CD14-positive monocyte (primary cell): ENCODE results near the gene MRTFB. TPM values are rescaled to one million over a fixed set of nuclear protein-coding genes. Genes with fewer than 3 reads are reported as not detected.

Experiments used
- DNase-seq, 3 donors: peaks; one replicate each; pipeline ENCODE4 v3.0.0-alpha.2; 2011 to 2022
- H2AFZ ChIP-seq: 2 replicates; pipeline ENCODE4 v1.6.0; 2012; ENCODE audit warnings: mild to moderate bottlenecking, low read depth, low read length, inconsistent platforms; ENCODE audit not compliant: insufficient read depth, poor library complexity, severe bottlenecking
- H3K27ac ChIP-seq, 2 donors: 1 replicate in 1 of 2; 2 replicates in 1 of 2; pipeline ENCODE4 v1.5.1; 2012 to 2013; ENCODE audit warnings: low read length in 2 of 2, control low read depth in 1 of 2, inconsistent platforms in 1 of 2, low read depth in 1 of 2, mild to moderate bottlenecking in 1 of 2
- H3K27me3 ChIP-seq, 2 donors: one replicate each; pipeline versions ENCODE4 v1.6.0 to v1.6.1; 2011 to 2013; ENCODE audit warnings: low read length in 2 of 2; ENCODE audit not compliant: control insufficient read depth in 2 of 2, insufficient read depth in 2 of 2
- H3K36me3 ChIP-seq, 2 donors: replicated peaks in 1 of 2; 1 replicate in 1 of 2; 2 replicates in 1 of 2; pipeline versions ENCODE4 v1.5.1 to v1.6.1; 2012 to 2013; ENCODE audit warnings: low read length in 2 of 2, control low read depth in 1 of 2, inconsistent platforms in 1 of 2, mild to moderate bottlenecking in 1 of 2; ENCODE audit not compliant: insufficient read depth in 2 of 2, control insufficient read depth in 1 of 2
- H3K4me1 ChIP-seq, 2 donors: 1 replicate in 1 of 2; 2 replicates in 1 of 2; pipeline versions ENCODE4 v1.5.1 to v1.6.1; 2012 to 2013; ENCODE audit warnings: low read length in 2 of 2, control low read depth in 1 of 2, inconsistent platforms in 1 of 2, mild to moderate bottlenecking in 1 of 2, moderate library complexity in 1 of 2; ENCODE audit not compliant: insufficient read depth in 2 of 2, control insufficient read depth in 1 of 2
- H3K4me2 ChIP-seq: replicated peaks from 2 replicates; pipeline ENCODE3; 2012; ENCODE audit warnings: low read length, moderate library complexity, mild to moderate bottlenecking; ENCODE audit not compliant: poor library complexity, severe bottlenecking; ENCODE audit errors: extremely low read depth
- H3K4me3 ChIP-seq, 3 experiments: fragments of 200-600 bp in 1 of 3; sonication (generic) in 1 of 3; replicated peaks in 1 of 3; 1 replicate in 2 of 3; 2 replicates in 1 of 3; pipeline ENCODE4 v1.5.1; 2011 to 2013; ENCODE audit warnings: low read length in 3 of 3, mild to moderate bottlenecking in 3 of 3, control low read depth in 2 of 3, low read depth in 2 of 3, inconsistent platforms in 1 of 3, moderate library complexity in 1 of 3
- H3K79me2 ChIP-seq: 2 replicates; pipeline ENCODE4 v1.6.0; 2012; ENCODE audit warnings: mild to moderate bottlenecking, control low read depth, inconsistent platforms, low read length, moderate library complexity; ENCODE audit not compliant: insufficient read depth
- H3K9ac ChIP-seq: 2 replicates; pipeline ENCODE4 v1.6.0; 2017; ENCODE audit warnings: low read length, mild to moderate bottlenecking; ENCODE audit not compliant: insufficient read depth, poor library complexity, severe bottlenecking
- H3K9me3 ChIP-seq, 2 donors: replicated peaks in 1 of 2; 1 replicate in 1 of 2; 2 replicates in 1 of 2; pipeline versions ENCODE4 v1.5.1 to v1.6.1; 2012 to 2013; ENCODE audit warnings: low read length in 2 of 2, control low read depth in 1 of 2; ENCODE audit not compliant: control insufficient read depth in 1 of 2, insufficient read depth in 1 of 2
- H4K20me1 ChIP-seq: 2 replicates; pipeline ENCODE4 v1.6.0; 2012; ENCODE audit warnings: mild to moderate bottlenecking, low read length, control low read depth, moderate library complexity; ENCODE audit not compliant: insufficient read depth
- H3K27ac Mint-ChIP-seq, 7 donors: one replicate each; pipeline ENCODE4 v1.8.0; 2020; ENCODE audit warnings: mild to moderate bottlenecking in 7 of 7, mixed read lengths in 7 of 7, moderate library complexity in 6 of 7, inconsistent platforms in 2 of 7
- H3K27me3 Mint-ChIP-seq, 3 donors: one replicate each; pipeline ENCODE4 v1.8.0; 2021 to 2022; ENCODE audit warnings: low read depth in 3 of 3, mild to moderate bottlenecking in 3 of 3, mixed read lengths in 3 of 3, moderate library complexity in 3 of 3, inconsistent platforms in 1 of 3
- H3K36me3 Mint-ChIP-seq, 2 donors: one replicate each; pipeline ENCODE4 v1.8.0; 2020; ENCODE audit warnings: mixed read lengths in 2 of 2, inconsistent platforms in 1 of 2, mild to moderate bottlenecking in 1 of 2
- H3K4me1 Mint-ChIP-seq: one replicate; pipeline ENCODE4 v1.8.0; 2020; ENCODE audit warnings: mild to moderate bottlenecking, mixed read lengths
- H3K4me3 Mint-ChIP-seq, 2 donors: one replicate each; pipeline ENCODE4 v1.8.0; 2020; ENCODE audit warnings: mild to moderate bottlenecking in 2 of 2, mixed read lengths in 2 of 2, moderate library complexity in 1 of 2
- H3K9me3 Mint-ChIP-seq, 7 donors: one replicate each; pipeline ENCODE4 v1.8.0; 2020 to 2022; ENCODE audit warnings: mixed read lengths in 7 of 7, mild to moderate bottlenecking in 6 of 7, moderate library complexity in 6 of 7, inconsistent platforms in 2 of 7
- CTCF ChIP-seq: fragments of 200-600 bp; IDR thresholded peaks from one replicate; pipeline ENCODE4 v1.8.0; 2022; ENCODE audit warnings: antibody characterized with exemption, mild to moderate bottlenecking
- WGBS: methylation state at CpG from one replicate; pipeline ENCODE4 v1.1.5; 2013; ENCODE audit warnings: missing lambda C conversion rate; ENCODE audit not compliant: insufficient coverage; 5-methylcytosine and 5-hydroxymethylcytosine counted together
- intact Hi-C, 2 donors: fragments of 100-400 bp; cut with micrococcal nuclease; formaldehyde crosslinking; loops; one replicate each; pipeline versions ENCODE4 v1.15.0 to v1.15.1; 2023
- polyA plus RNA-seq, 3 donors: library from polyadenylated mRNA; depleted of rRNA in 1 of 3; unstranded in 2 of 3; stranded (reverse) in 1 of 3; fragments of 300-500 nt in 2 of 3; fragments of >200 nt in 1 of 3; fragmentation: Illumina TruSeq in 2 of 3; gene quantifications; 1 replicate in 2 of 3; 2 replicates in 1 of 3; pipeline ENCODE4 v1.2.3, GENCODE V29; 2012 to 2021

The MRTFB gene
- polyA plus RNA-seq, 3 donors: 0.69 to 1.4 (median 0.87) TPM

- Histone ChIP-seq H3K27ac (no peak overlapping the region), H4K20me1 (no peaks in the 10 kb centered on the region), H3K4me1 (no peaks in the 10 kb centered on the region), H3K4me2 (no peak overlapping the region), H2AFZ (no peak overlapping the region), H3K4me3 (no peak overlapping the region), H3K79me2 (no peaks in the 10 kb centered on the region), H3K9me3 (no peaks in the 10 kb centered on the region), H3K27me3 (no peaks in the 10 kb centered on the region), H3K36me3 (peaks cover 0 to 14% of the 10 kb centered on the region in 2 donors), H3K9ac (no peak overlapping the region)
- no peaks in the 10 kb centered on the region for H3K9me3 Mint-ChIP-seq
- H3K27me3 Mint-ChIP-seq: no peaks in the 10 kb centered on the region
- H3K4me1 Mint-ChIP-seq: no peaks in the 10 kb centered on the region
- no peak overlapping the region for H3K4me3 Mint-ChIP-seq
- 96% methylated on average over 6 of the region's 8 CpGs for WGBS
- H3K27ac Mint-ChIP-seq: no peak overlapping the region
- intact Hi-C loops: no loop called here
- no peak for TF ChIP-seq CTCF
- no peak for DNase-seq
- peaks cover 9 to 17% of the 10 kb centered on the region in 2 donors for H3K36me3 Mint-ChIP-seq
These were observed 192.7 kb downstream of the MRTFB start for GRCh38 chr16:14263769-14264168.

GRCh38 chr16:14264327-14264943 is 193.3 kb downstream of the MRTFB start:
- H3K27me3 Mint-ChIP-seq: no peaks in the 10 kb centered on the region
- H3K4me2 ChIP-seq: no peak overlapping the region
- peaks cover 0 to 14% of the 10 kb centered on the region in 2 donors for H3K36me3 ChIP-seq
- H3K79me2 ChIP-seq: no peaks in the 10 kb centered on the region
- no peaks in the 10 kb centered on the region for H3K4me1 Mint-ChIP-seq
- 100% methylated on average over 2 of the region's 3 CpGs for WGBS
- no peak overlapping the region for H3K4me3 ChIP-seq
- peaks cover 9 to 17% of the 10 kb centered on the region in 2 donors for H3K36me3 Mint-ChIP-seq
- no peak overlapping the region for H3K4me3 Mint-ChIP-seq
- intact Hi-C loops: no loop called here
- H4K20me1 ChIP-seq: no peaks in the 10 kb centered on the region
- H3K4me1 ChIP-seq: no peaks in the 10 kb centered on the region
- no peak overlapping the region for H2AFZ ChIP-seq
- no peak overlapping the region for H3K27ac Mint-ChIP-seq
- no peak overlapping the region for H3K27ac ChIP-seq
- no peaks in the 10 kb centered on the region for H3K27me3 ChIP-seq
- no peak overlapping the region for H3K9ac ChIP-seq
- peaks cover 0 to 4% (median 0%) of the 10 kb centered on the region in 7 donors for H3K9me3 Mint-ChIP-seq
- no peaks in the 10 kb centered on the region for H3K9me3 ChIP-seq
- no peak for DNase-seq
- TF ChIP-seq CTCF: no peak
